ENCODE data around the gene C17orf107.
"Not testable (repeated sequence)": the region's sequence is repeated elsewhere in the genome, so short reads cannot be mapped to it uniquely, and the experiment has no call there.

The C17orf107 gene

GRCh38 chr17:4901108-4901647 is 1.8 kb downstream of the C17orf107 start:
- no peak for DNase-seq

GRCh38 chr17:4901648-4902344 is 2.5 kb downstream of the C17orf107 start:
- DNase-seq = no peak

DNA sequence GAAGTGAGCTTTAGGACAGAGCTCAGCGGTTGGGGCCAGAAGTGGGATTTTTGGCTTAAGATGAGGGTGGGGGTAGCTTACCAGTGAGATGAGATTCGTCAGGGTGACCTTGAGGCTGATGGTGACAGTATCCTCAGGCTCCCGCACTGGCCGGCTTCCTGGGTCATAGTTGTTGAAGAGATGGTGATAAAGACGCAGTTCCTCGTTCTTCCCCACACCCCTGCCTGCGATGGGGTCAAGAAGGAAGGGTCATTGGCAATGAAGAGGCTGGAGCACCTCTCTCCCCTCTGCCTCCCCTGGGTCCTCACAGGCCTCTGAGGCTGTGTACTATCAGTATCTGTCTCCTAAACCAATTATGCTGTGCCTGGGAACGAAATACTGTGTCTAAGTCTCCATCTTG is 3.2 kb downstream of the C17orf107 start:
- no peak for DNase-seq

DNA sequence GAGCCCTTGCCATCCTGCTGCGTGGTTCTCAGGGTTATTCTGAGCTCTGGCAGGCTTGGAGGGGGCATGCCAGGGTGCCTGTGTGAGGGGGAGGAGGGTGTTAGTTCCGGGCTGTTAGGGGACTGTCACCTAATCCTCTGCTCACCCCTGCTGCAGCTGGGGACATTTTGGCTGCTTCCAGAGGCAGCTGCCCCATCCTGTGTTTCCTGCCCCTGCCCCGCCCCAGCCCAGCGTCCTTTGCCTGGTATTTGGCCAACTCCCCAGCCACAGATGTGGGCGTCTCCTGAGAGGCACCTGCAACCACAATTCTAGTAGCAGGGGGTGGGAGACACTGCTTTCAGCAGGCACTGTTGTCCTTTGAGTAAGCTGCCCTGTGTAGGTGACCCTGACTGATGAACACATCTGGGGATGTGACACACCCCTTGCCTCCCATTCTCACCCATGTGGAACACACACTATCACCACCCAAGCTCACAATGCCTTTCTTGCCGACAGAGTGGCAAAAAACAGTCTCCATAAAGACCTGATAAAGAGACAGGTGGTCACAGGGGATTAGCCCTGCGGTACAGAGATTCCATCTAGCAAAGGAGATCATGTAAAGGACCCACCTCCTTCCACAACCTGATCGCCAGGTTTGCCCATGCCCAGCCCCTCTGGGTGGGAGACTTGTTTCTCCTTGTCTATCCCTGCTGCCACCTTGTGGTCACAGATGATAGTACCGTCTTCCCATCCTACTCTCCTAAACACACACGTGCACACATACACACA is 3.9 kb downstream of the C17orf107 start, which contains the start of gene CHRNE:
Gene CHRNE (minus strand): TSS at position 48 of the 768 bp plus-strand sequence. CDS start 35 bp downstream, at position 13.
- DNase-seq = peak; percentile 66

- not testable (repeated sequence) for DNase-seq
Observed at GRCh38 chr17:4906642-4907041, 7.3 kb downstream of the C17orf107 start.

- no peak for DNase-seq
Observed at GRCh38 chr17:4908301-4908700, 9.0 kb downstream of the C17orf107 start.

- DNase-seq = peak; percentile 90
Observed at GRCh38 chr17:4908711-4909496, 9.6 kb downstream of the C17orf107 start.

GRCh38 chr17:4913994-4914393 is 14.7 kb downstream of the C17orf107 start:
- DNase-seq = no peak

DNA sequence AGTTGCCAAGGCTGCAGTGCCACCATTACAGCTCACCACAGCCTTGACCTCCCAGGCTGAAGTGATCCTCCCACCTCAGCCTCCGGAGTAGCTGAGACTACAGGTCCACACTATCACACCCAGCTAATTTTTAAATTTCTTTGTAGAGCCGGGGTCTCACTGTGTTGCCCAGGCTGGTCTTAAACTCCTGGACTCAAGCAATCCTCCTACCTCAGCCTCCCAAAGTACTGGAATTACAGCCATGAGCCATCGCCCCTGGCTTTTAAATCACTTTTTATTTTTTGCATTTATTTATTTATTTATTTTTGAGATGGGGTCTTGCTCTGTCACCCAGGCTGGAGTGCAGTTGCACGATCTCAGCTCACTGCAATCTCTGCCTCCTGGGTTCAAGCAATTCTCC is 15.2 kb downstream of the C17orf107 start:
- not testable (repeated sequence) for DNase-seq

GRCh38 chr17:4919511-4920047 is 20.2 kb downstream of the C17orf107 start:
- DNase-seq = no peak

DNA sequence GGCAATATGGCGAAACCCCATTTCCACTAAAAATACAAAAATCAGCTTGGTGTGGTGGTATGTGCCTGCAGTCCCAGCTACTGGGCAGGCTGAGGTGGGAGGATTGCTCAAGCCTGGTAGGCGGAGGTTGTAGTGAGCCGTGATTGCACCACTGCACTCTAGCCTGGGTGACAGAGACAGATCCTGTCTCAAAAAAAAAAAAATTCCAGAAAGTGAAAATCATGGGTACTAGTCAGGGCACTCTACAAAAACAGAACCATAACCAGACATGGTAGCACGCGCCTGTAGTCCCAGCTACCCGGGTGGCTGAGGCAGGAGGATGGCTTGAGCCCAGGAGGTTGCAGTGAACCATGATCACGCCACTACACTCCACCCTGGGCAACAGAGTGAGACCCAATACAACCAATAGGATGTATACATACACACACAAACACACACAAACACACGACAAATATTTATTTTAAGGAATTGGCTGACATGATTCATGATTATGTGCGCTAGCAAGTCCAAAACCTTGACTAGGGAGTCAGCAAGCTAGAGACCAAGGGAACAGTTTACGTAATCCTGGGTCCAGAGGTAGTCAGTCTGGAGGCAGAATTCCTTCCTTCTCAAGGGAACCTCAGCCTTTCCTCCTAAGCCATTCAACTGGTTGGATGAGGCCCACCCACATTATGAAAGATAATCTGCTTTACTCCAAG is 21.2 kb downstream of the C17orf107 start:
- no peak for DNase-seq

GRCh38 chr17:4921320-4921719 is 22.0 kb downstream of the C17orf107 start:
- DNase-seq = no peak

DNA sequence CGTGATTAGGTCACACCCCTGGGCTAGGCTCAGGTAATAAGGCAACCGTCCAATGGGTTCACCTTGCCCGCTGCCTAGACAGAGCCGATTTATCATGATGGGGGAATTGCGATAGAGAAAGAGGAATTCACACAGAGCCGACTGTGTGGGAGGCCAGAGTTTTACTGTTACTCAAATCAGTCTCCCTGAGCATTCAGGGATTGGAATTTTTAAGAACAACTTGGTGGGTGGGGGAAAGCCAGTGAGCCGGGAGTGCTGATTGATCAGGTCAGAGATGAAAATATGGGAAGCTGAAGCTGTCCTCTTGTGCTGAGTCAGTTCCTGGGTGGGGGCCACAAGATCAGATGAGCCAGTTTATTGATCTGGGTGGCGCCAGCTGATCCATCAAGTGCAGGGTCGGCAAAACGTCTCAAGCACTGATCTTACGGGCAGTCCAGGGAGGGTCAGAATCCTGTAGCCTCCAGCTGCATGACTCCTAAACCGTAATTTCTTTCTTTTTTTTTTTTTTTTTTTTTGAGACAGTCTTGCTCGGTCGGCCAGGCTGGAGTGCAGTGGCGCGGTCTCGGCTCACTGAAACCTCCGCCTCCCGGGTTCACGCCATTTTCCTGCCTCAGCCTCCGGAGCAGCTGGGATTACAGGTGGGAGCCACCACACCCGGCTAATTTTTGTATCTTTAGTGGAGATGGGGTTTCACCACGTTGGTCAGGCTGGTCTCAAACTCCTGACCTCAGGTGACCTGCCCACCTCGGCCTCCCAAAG is 27.4 kb downstream of the C17orf107 start:
- not testable (repeated sequence) for DNase-seq

DNA sequence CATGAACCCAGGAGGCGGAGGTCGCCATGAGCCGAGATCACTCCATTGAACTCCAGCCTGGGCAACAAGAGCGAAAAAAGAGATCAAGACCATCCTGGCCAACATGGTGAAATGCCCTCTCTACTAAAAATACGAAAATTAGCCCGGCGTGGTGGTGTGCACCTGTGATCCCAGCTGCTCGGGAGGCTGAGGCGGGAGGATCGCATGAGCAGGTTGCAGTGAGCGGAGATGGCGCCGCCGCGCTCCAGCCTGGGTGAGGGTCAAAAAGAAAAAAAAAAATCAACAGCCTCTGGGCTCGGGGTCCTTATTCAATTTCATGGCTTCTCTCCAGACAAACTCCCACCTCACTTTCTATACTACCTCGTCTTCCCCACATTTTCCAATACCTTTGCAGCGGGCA is 29.5 kb downstream of the C17orf107 start:
- no peak for DNase-seq

DNA sequence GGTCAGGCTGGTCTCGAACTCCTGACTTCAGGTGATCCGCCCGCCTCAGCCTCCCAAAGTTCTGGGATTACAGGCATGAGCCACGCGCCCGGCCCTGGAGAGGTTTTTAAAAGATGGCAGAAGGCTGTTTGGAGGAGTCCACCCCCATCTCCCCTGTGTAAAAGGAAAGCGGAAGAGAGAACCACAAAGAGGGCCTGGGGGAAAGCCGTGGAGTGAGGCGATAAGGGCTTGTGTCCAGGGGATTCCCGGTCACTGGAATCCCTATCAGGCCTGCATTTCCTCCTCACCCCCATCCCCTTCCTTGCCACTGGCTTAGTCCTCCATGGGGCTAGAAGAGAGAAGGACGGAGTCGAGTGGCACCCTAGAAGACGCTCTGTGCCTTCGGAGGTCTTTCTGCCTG is 32.6 kb downstream of the C17orf107 start, which contains the start of gene GP1BA:
Gene GP1BA (plus strand): TSS at position 315 of the 400 bp plus-strand sequence. CDS start 328 bp downstream, outside the sequence.
- DNase-seq = no peak

DNA sequence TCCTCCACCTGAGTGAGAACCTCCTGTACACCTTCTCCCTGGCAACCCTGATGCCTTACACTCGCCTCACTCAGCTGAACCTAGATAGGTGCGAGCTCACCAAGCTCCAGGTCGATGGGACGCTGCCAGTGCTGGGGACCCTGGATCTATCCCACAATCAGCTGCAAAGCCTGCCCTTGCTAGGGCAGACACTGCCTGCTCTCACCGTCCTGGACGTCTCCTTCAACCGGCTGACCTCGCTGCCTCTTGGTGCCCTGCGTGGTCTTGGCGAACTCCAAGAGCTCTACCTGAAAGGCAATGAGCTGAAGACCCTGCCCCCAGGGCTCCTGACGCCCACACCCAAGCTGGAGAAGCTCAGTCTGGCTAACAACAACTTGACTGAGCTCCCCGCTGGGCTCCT is 33.4 kb downstream of the C17orf107 start:
- no peak for DNase-seq

DNA sequence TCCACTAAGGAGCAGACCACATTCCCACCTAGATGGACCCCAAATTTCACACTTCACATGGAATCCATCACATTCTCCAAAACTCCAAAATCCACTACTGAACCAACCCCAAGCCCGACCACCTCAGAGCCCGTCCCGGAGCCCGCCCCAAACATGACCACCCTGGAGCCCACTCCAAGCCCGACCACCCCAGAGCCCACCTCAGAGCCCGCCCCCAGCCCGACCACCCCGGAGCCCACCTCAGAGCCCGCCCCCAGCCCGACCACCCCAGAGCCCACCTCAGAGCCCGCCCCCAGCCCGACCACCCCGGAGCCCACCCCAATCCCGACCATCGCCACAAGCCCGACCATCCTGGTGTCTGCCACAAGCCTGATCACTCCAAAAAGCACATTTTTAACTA is 34.3 kb downstream of the C17orf107 start:
- no peak for DNase-seq

DNA sequence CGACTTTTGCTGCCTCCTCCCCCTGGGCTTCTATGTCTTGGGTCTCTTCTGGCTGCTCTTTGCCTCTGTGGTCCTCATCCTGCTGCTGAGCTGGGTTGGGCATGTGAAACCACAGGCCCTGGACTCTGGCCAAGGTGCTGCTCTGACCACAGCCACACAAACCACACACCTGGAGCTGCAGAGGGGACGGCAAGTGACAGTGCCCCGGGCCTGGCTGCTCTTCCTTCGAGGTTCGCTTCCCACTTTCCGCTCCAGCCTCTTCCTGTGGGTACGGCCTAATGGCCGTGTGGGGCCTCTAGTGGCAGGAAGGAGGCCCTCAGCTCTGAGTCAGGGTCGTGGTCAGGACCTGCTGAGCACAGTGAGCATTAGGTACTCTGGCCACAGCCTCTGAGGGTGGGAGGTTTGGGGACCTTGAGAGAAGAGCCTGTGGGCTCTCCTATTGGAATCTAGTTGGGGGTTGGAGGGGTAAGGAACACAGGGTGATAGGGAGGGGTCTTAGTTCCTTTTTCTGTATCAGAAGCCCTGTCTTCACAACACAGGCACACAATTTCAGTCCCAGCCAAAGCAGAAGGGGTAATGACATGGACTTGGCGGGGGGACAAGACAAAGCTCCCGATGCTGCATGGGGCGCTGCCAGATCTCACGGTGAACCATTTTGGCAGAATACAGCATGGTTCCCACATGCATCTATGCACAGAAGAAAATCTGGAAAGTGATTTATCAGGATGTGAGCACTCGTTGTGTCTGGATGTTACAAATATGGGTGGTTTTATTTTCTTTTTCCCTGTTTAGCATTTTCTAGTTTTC is 35.0 kb downstream of the C17orf107 start:
- peak; percentile 46 for DNase-seq

GRCh38 chr17:4935650-4936049 is 36.3 kb downstream of the C17orf107 start:
- no peak for DNase-seq

GRCh38 chr17:4936436-4936835 is 37.1 kb downstream of the C17orf107 start:
- DNase-seq = no peak

Data from fibroblast of upper back skin (primary cell).